Measurements from ENCODE around the gene TRIM4.

The TRIM4 gene

GRCh38 chr7:99929730-99930053 lies 10.4 kb upstream of the TRIM4 start:
- DNase-seq (ENCODE audit: low read depth, low spot score), result no peak
- Histone ChIP-seq H3K27me3 (ENCODE audit: insufficient read depth, insufficient read length) (peaks cover 6% of the 10 kb centered on the region), H3K9ac (ENCODE audit: insufficient read length, low read depth) (peak overlapping the region; percentile 59), H3K4me3 (ENCODE audit: insufficient read length, low read depth) (no peak overlapping the region), H3K4me1 (ENCODE audit: insufficient read depth, insufficient read length) (no peaks in the 10 kb centered on the region), H3K9me3 (ENCODE audit: insufficient read depth, low read length) (no peaks in the 10 kb centered on the region), H3K36me3 (ENCODE audit: insufficient read depth, insufficient read length, low read length) (no peaks in the 10 kb centered on the region)
- no peak for TF ChIP-seq YY1 (IDR thresholded peaks at IDR 0.05; ENCODE audit: insufficient read depth, insufficient read length)
- no peak for TF ChIP-seq SUZ12 (IDR thresholded peaks at IDR 0.05; ENCODE audit: extremely low read depth, insufficient read depth, insufficient read length)
- no peak for TF ChIP-seq ZNF274 (IDR thresholded peaks at IDR 0.05; ENCODE audit: low read depth, low read length)

- no peak for DNase-seq (ENCODE audit: low read depth, low spot score)
- no peaks in the 10 kb centered on the region for H3K36me3 ChIP-seq (ENCODE audit: insufficient read depth, insufficient read length, low read length)
- no peaks in the 10 kb centered on the region for H3K9me3 ChIP-seq (ENCODE audit: insufficient read depth, low read length)
- no peaks in the 10 kb centered on the region for H3K4me1 ChIP-seq (ENCODE audit: insufficient read depth, insufficient read length)
- H3K4me3 ChIP-seq (ENCODE audit: insufficient read length, low read depth), result peak within 1 kb of the TSS; percentile 41
- peak within 1 kb of the TSS; percentile 59 for H3K9ac ChIP-seq (ENCODE audit: insufficient read length, low read depth)
- H3K27me3 ChIP-seq (ENCODE audit: insufficient read depth, insufficient read length), result peaks cover 6% of the 10 kb centered on the region
- TF ChIP-seq ZNF274 (IDR thresholded peaks at IDR 0.05; ENCODE audit: low read depth, low read length), result no peak
- no peak for TF ChIP-seq YY1 (IDR thresholded peaks at IDR 0.05; ENCODE audit: insufficient read depth, insufficient read length)
- no peak for TF ChIP-seq SUZ12 (IDR thresholded peaks at IDR 0.05; ENCODE audit: extremely low read depth, insufficient read depth, insufficient read length)
Measured at GRCh38 chr7:99928994-99929729, 9.8 kb upstream of the TRIM4 start, which contains the start of gene GJC3. GJC3 (minus strand) TSS chr7:99929620; CDS start chr7:99929620, 0 bp downstream.

- peaks cover 6% of the 10 kb centered on the region for H3K27me3 ChIP-seq (ENCODE audit: insufficient read depth, insufficient read length)
- no peak for DNase-seq (ENCODE audit: low read depth, low spot score)
- H3K4me3 ChIP-seq (ENCODE audit: insufficient read length, low read depth), result no peak overlapping the region
- TF ChIP-seq SUZ12 (IDR thresholded peaks at IDR 0.05; ENCODE audit: extremely low read depth, insufficient read depth, insufficient read length) (no peak), YY1 (IDR thresholded peaks at IDR 0.05; ENCODE audit: insufficient read depth, insufficient read length) (no peak), ZNF274 (IDR thresholded peaks at IDR 0.05; ENCODE audit: low read depth, low read length) (no peak)
- H3K36me3 ChIP-seq (ENCODE audit: insufficient read depth, insufficient read length, low read length), result no peaks in the 10 kb centered on the region
- no peak overlapping the region for H3K9ac ChIP-seq (ENCODE audit: insufficient read length, low read depth)
- no peaks in the 10 kb centered on the region for H3K9me3 ChIP-seq (ENCODE audit: insufficient read depth, low read length)
- H3K4me1 ChIP-seq (ENCODE audit: insufficient read depth, insufficient read length), result no peaks in the 10 kb centered on the region
Measured at GRCh38 chr7:99928188-99928587, 8.9 kb upstream of the TRIM4 start.

DNA sequence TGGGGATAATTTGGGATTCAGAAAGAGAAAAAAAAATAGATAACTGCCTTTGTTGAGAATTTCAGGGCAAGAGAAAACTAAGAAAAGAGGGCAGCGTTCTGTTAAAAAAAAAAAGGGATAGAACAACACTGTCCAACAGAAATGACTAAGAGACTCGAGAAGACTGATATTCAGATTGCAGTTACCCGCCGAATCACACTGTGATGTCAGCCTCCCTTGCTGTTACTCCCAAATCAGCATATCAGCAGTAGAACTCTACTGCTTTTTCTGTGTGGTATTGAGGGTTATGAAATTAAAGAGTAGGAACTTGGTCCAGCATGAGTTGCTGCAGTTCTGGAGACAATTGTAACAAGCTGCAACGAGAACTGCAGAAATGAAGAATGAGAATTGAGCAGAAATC lies 8.2 kb upstream of the TRIM4 start:
- H3K9me3 ChIP-seq (ENCODE audit: insufficient read depth, low read length), result no peaks in the 10 kb centered on the region
- H3K9ac ChIP-seq (ENCODE audit: insufficient read length, low read depth), result no peak overlapping the region

GRCh38 chr7:99926321-99926720 lies 7.0 kb upstream of the TRIM4 start:
- no peak for TF ChIP-seq SUZ12 (IDR thresholded peaks at IDR 0.05; ENCODE audit: extremely low read depth, insufficient read depth, insufficient read length)
- TF ChIP-seq ZNF274 (IDR thresholded peaks at IDR 0.05; ENCODE audit: low read depth, low read length), result no peak
- TF ChIP-seq YY1 (IDR thresholded peaks at IDR 0.05; ENCODE audit: insufficient read depth, insufficient read length), result no peak
- no peaks in the 10 kb centered on the region for H3K4me1 ChIP-seq (ENCODE audit: insufficient read depth, insufficient read length)
- no peak overlapping the region for H3K9ac ChIP-seq (ENCODE audit: insufficient read length, low read depth)
- H3K9me3 ChIP-seq (ENCODE audit: insufficient read depth, low read length), result no peaks in the 10 kb centered on the region
- H3K27me3 ChIP-seq (ENCODE audit: insufficient read depth, insufficient read length), result peaks cover 6% of the 10 kb centered on the region
- H3K36me3 ChIP-seq (ENCODE audit: insufficient read depth, insufficient read length, low read length), result no peaks in the 10 kb centered on the region
- H3K4me3 ChIP-seq (ENCODE audit: insufficient read length, low read depth), result no peak overlapping the region
- no peak for DNase-seq (ENCODE audit: low read depth, low spot score)

More for the DNA sequence above, 8.2 kb upstream of the TRIM4 start:
- no peak for DNase-seq (ENCODE audit: low read depth, low spot score)
- Histone ChIP-seq H3K36me3 (ENCODE audit: insufficient read depth, insufficient read length, low read length) (no peaks in the 10 kb centered on the region), H3K4me3 (ENCODE audit: insufficient read length, low read depth) (no peak overlapping the region), H3K4me1 (ENCODE audit: insufficient read depth, insufficient read length) (no peaks in the 10 kb centered on the region), H3K27me3 (ENCODE audit: insufficient read depth, insufficient read length) (peaks cover 6% of the 10 kb centered on the region)
- TF ChIP-seq SUZ12 (IDR thresholded peaks at IDR 0.05; ENCODE audit: extremely low read depth, insufficient read depth, insufficient read length) (no peak), YY1 (IDR thresholded peaks at IDR 0.05; ENCODE audit: insufficient read depth, insufficient read length) (no peak), ZNF274 (IDR thresholded peaks at IDR 0.05; ENCODE audit: low read depth, low read length) (no peak)

DNA sequence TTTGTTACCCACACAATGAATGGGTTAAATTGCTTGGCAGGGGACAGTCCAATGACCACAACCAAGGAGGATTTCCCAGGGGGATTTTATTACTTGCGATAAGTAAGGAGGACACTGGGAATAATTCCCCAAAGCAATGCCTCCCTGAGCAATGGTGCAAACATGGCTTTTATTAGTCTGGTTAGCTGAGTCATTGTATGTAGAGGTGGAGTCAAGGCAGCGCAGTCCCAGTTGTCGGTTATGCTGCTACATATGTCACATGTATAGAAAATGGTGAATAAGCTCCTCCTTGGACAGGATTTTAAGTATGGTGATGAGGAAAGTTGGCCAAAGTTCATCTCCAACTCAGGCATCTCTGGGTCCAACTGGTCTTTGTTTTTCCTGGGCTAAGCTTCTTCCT lies 3.9 kb upstream of the TRIM4 start:
- DNase-seq (ENCODE audit: low read depth, low spot score), result no peak
- Histone ChIP-seq H3K4me3 (ENCODE audit: insufficient read length, low read depth) (no peak overlapping the region), H3K36me3 (ENCODE audit: insufficient read depth, insufficient read length, low read length) (peaks cover 3% of the 10 kb centered on the region), H3K9ac (ENCODE audit: insufficient read length, low read depth) (no peak overlapping the region), H3K27me3 (ENCODE audit: insufficient read depth, insufficient read length) (peaks cover under 1% of the 10 kb centered on the region), H3K4me1 (ENCODE audit: insufficient read depth, insufficient read length) (no peaks in the 10 kb centered on the region), H3K9me3 (ENCODE audit: insufficient read depth, low read length) (peaks cover 4% of the 10 kb centered on the region; the same call in 1 of the 2 replicates)
- TF ChIP-seq SUZ12 (IDR thresholded peaks at IDR 0.05; ENCODE audit: extremely low read depth, insufficient read depth, insufficient read length), result no peak
- TF ChIP-seq YY1 (IDR thresholded peaks at IDR 0.05; ENCODE audit: insufficient read depth, insufficient read length), result no peak
- TF ChIP-seq ZNF274 (IDR thresholded peaks at IDR 0.05; ENCODE audit: low read depth, low read length), result no peak

DNA sequence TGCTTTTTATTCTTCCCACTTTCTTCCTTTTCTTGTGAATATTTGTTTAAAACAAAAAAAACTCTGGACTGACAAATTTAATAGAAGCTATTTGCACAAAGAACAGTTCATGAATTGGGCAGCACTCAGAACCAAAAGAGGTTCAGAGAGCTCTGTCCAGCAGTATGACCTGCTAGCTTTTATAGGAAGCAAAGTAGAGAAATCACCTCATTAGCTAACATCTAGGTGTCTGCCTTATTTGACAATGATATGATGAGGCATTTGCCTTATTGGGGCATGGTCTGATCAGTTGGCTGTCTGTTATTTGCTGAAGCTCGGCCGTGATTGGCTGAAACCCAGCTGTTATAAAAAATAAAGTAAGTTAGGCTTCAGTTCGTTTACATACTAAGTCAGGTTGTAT lies 819 bp upstream of the TRIM4 start:
- no peak for DNase-seq (ENCODE audit: low read depth, low spot score)
- Histone ChIP-seq H3K4me3 (ENCODE audit: insufficient read length, low read depth) (peak overlapping the region; percentile 63), H3K4me1 (ENCODE audit: insufficient read depth, insufficient read length) (no peaks in the 10 kb centered on the region), H3K27me3 (ENCODE audit: insufficient read depth, insufficient read length) (no peaks in the 10 kb centered on the region), H3K36me3 (ENCODE audit: insufficient read depth, insufficient read length, low read length) (peaks cover 8% of the 10 kb centered on the region), H3K9me3 (ENCODE audit: insufficient read depth, low read length) (peaks cover 4% of the 10 kb centered on the region; the same call in 1 of the 2 replicates), H3K9ac (ENCODE audit: insufficient read length, low read depth) (no peak overlapping the region)
- TF ChIP-seq SUZ12 (IDR thresholded peaks at IDR 0.05; ENCODE audit: extremely low read depth, insufficient read depth, insufficient read length), result no peak
- TF ChIP-seq YY1 (IDR thresholded peaks at IDR 0.05; ENCODE audit: insufficient read depth, insufficient read length), result no peak
- no peak for TF ChIP-seq ZNF274 (IDR thresholded peaks at IDR 0.05; ENCODE audit: low read depth, low read length)
